Measurements from ENCODE around the gene CYP4X1.
"Not testable (repeated sequence)": the region's sequence is repeated elsewhere in the genome, so short reads cannot be mapped to it uniquely, and the experiment has no call there.

Gene CYP4X1

GRCh38 chr1:47002211-47002610 lies 21.3 kb upstream of the CYP4X1 start:
- TF ChIP-seq, protein P1, sequence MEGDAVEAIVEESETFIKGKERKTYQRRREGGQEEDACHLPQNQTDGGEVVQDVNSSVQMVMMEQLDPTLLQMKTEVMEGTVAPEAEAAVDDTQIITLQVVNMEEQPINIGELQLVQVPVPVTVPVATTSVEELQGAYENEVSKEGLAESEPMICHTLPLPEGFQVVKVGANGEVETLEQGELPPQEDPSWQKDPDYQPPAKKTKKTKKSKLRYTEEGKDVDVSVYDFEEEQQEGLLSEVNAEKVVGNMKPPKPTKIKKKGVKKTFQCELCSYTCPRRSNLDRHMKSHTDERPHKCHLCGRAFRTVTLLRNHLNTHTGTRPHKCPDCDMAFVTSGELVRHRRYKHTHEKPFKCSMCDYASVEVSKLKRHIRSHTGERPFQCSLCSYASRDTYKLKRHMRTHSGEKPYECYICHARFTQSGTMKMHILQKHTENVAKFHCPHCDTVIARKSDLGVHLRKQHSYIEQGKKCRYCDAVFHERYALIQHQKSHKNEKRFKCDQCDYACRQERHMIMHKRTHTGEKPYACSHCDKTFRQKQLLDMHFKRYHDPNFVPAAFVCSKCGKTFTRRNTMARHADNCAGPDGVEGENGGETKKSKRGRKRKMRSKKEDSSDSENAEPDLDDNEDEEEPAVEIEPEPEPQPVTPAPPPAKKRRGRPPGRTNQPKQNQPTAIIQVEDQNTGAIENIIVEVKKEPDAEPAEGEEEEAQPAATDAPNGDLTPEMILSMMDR (IDR thresholded peaks at IDR 0.05; ENCODE audit: insufficient read depth, low read depth, low read length, missing control alignments): peak; percentile 30
- DNase-seq (ENCODE audit: low read depth): no peak
- H3K4me3 ChIP-seq (ENCODE audit: low read depth, low read length): no peak overlapping the region

GRCh38 chr1:47003896-47004403 lies 19.5 kb upstream of the CYP4X1 start:
- H3K4me3 ChIP-seq (ENCODE audit: low read depth, low read length): no peak overlapping the region
- TF ChIP-seq, protein P1 (IDR thresholded peaks at IDR 0.05; ENCODE audit: insufficient read depth, low read depth, low read length, missing control alignments): no peak
- DNase-seq (ENCODE audit: low read depth): no peak

- peak; percentile 7 for DNase-seq (ENCODE audit: low read depth)
Measured at GRCh38 chr1:47006437-47006836, 17.0 kb upstream of the CYP4X1 start.

GRCh38 chr1:47013293-47013692 lies 10.2 kb upstream of the CYP4X1 start:
- H3K4me3 ChIP-seq (ENCODE audit: low read depth, low read length): no peak overlapping the region

More at GRCh38 chr1:47006437-47006836, 17.0 kb upstream of the CYP4X1 start:
- not testable (repeated sequence) for H3K4me3 ChIP-seq (ENCODE audit: low read depth, low read length)

GRCh38 chr1:47021070-47021469 lies 2.4 kb upstream of the CYP4X1 start:
- no peak overlapping the region for H3K4me3 ChIP-seq (ENCODE audit: low read depth, low read length)
- TF ChIP-seq, protein P1 (IDR thresholded peaks at IDR 0.05; ENCODE audit: insufficient read depth, low read depth, low read length, missing control alignments): no peak
- no peak for DNase-seq (ENCODE audit: low read depth)

More at GRCh38 chr1:47013293-47013692, 10.2 kb upstream of the CYP4X1 start:
- TF ChIP-seq, protein P1 (IDR thresholded peaks at IDR 0.05; ENCODE audit: insufficient read depth, low read depth, low read length, missing control alignments): no peak
- no peak for DNase-seq (ENCODE audit: low read depth)

GRCh38 chr1:47024141-47024801 lies 802 bp downstream of the CYP4X1 start:
- TF ChIP-seq, protein P1 (IDR thresholded peaks at IDR 0.05; ENCODE audit: insufficient read depth, low read depth, low read length, missing control alignments): no peak
- no peak for DNase-seq (ENCODE audit: low read depth)
- H3K4me3 ChIP-seq (ENCODE audit: low read depth, low read length): no peak overlapping the region

GRCh38 chr1:47030170-47030805 lies 6.8 kb downstream of the CYP4X1 start:
- no peak overlapping the region for H3K4me3 ChIP-seq (ENCODE audit: low read depth, low read length)
- DNase-seq (ENCODE audit: low read depth): no peak
- TF ChIP-seq, protein P1 (IDR thresholded peaks at IDR 0.05; ENCODE audit: insufficient read depth, low read depth, low read length, missing control alignments): no peak

Data from GM12865 (cell line).